Frontal cortex (tissue), 4 donors: Measurements from ENCODE around the gene TEX14. TPM values are rescaled to one million over a fixed set of nuclear protein-coding genes. Genes with fewer than 3 reads are reported as not detected.
"Not testable (repeated sequence)": the region's sequence is repeated elsewhere in the genome, so short reads cannot be mapped to it uniquely, and the experiment has no call there.

Experiments used
- DNase-seq, 2 donors: peaks; one replicate each; pipeline ENCODE4 v3.0.0; 2012; ENCODE audit warnings: low spot score in 2 of 2
- FAIRE-seq: peaks from 2 replicates; lab custom pipeline; 2012; peaks lifted over from hg19 to GRCh38; lab: Jason Lieb, UNC
- total RNA-seq: library from RNA; depleted of rRNA; stranded (reverse); fragments of >200 nt; gene quantifications from one replicate; pipeline ENCODE4 v1.2.3, GENCODE V29; 2014
- donor health status: control.
- donor health status: control.
- donor health status: control.

The TEX14 gene
- total RNA-seq, 1 donor from 2014 or later, result under 0.01 TPM

DNA sequence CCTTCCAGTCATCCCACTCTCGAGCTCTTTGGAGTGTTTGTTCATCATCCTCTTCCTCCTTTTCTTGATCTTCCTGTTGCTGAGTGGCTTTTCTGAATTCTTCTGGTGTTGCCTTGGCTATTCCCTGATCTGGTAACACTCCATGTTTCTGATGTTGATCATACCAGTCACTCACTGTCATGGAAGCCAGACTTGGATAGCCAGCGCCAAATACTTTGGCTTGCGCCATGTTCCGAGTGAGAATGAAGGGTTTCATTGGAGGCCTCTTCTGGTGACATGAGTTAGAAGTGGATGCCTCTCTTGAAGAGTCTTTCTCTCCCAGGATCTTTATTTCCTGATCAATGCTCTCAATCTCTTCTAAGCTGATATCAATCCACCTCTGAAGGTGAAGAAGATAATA, 31.2 kb downstream of the TEX14 start:
- DNase-seq (no peak), FAIRE-seq (no peak)

DNA sequence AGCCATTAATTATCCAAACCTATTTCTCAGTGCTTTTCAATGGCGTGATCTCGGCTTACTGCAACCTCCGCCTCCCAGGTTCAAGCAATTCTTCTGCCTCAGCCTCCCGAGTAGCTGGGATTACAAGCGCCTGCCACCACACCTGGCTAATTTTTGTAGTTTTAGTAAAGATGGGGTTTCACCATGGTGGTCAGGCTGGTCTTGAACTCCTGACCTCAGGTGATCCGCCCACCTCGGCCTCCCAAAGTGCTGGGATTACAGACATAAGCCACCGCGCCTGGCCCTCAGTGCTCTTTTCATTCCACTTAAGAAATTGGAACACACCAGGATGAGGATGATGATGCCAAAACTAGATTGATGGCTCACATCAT, 32.1 kb downstream of the TEX14 start:
- not testable (repeated sequence) for DNase-seq, FAIRE-seq

DNA sequence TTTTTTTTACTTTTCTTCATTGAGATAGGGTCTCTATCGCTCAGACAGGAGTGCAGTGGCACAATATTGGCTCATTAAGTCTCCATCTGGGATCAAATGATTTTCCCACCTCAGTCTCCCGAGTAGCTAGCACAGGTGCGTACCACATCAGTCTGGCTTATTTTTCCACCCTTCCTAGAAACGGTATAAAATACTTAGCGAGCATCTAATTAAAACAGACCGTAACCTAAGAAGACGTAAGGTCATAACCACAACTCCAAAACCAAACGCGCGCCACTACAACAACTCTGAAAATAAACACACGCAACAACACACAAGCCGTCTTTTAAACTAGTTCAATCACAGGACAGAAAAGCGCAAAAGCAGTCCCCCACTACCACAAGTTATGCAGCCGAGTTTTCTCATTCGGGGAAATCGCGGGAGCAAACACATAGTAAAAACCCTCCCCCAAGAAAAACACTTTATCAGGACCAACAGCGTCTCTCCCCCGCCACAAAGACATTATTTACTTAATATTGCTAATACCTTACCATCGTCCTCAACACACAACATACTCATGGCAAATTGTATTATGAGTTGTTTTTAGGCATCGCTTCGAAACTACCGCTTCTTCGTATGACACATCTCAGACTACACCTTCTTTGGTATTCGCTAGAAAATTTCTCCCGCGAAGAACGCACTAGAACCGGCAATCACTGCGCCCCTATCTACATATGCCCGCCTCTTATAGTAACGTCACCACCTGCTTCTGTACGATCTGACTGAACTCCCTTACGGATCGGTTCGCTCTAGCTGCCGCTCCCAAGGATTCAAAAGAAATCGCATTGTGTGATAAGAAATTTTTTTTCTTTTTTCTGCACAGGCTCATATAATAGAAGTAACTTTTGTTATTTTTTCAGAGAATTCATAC, 32.8 kb downstream of the TEX14 start:
- FAIRE-seq (no peak), DNase-seq (peak; percentile 80 to 89)

- not testable (repeated sequence) for DNase-seq, FAIRE-seq
These were observed 33.7 kb downstream of the TEX14 start for GRCh38 chr17:58657962-58658803.

- FAIRE-seq (no peak), DNase-seq (no peak)
These were observed 43.6 kb downstream of the TEX14 start for GRCh38 chr17:58648236-58648635.

GRCh38 chr17:58643147-58643546, 48.7 kb downstream of the TEX14 start:
- DNase-seq (no peak), FAIRE-seq (no peak)

DNA sequence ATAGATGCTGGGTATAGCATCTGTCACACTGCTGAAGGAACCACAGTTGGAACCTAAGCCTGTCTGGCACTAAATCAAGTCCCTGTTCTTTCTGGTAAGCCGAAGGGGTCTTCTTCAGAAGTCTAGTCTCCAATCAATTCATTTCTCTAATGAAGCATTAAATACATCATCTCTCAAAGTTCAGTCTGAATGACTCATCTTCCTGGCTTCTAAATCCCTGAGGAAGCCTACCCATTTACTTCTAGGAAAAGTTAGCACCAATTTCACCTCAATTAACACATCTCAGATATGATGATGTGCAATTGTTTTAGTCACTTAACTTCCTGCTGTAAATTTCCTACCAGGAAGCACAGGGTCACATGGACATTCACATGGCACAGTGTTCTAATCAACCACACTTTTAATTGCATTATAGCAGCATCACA, 49.9 kb downstream of the TEX14 start:
- DNase-seq (no peak), FAIRE-seq (no peak)

GRCh38 chr17:58640202-58640601, 51.6 kb downstream of the TEX14 start:
- no peak for FAIRE-seq
- DNase-seq, result no peak

GRCh38 chr17:58639681-58640080, 52.2 kb downstream of the TEX14 start:
- FAIRE-seq (no peak), DNase-seq (no peak)

- no peak for DNase-seq
- no peak for FAIRE-seq
These were observed 54.8 kb downstream of the TEX14 start for GRCh38 chr17:58637011-58637570.

- DNase-seq (no peak), FAIRE-seq (no peak)
These were observed 59.2 kb downstream of the TEX14 start for GRCh38 chr17:58632324-58633314.

DNA sequence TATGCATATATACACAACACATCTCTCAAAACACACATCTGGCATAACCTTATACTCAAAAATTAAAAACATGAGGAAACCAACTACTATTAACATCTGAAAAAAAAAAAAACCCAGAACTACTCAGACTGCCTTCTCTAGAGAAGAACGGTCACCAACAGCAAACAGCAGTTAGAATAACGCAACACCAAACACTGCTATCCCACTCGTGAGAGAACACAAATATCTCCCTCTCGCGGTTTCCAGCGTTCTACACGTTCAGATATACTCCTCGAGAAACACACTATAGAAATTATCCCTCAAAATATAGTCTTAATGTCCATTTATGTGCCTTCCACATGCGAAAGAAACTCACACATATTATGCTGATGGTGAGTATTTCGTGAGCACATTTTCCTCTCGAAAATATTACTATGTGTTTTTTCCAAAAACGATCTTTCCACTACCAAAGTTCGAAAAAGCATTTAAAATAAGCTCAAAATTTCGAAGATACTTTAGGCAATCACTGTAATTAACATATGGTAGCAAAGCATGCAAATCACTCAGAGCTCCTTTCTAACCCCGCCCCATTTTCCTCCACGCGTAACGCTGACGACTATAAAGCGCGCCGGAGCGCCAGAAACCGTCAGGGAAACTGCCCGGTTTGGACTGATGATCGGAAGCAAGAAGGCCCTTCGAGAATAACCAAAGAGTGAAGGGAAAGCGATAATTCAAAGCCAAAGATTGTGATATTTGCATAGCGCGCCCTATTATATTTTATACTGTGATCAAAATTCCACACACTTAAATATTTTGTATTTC, 60.1 kb downstream of the TEX14 start:
- peak; percentile 64 to 81 for DNase-seq
- FAIRE-seq, result peak; percentile 72

DNA sequence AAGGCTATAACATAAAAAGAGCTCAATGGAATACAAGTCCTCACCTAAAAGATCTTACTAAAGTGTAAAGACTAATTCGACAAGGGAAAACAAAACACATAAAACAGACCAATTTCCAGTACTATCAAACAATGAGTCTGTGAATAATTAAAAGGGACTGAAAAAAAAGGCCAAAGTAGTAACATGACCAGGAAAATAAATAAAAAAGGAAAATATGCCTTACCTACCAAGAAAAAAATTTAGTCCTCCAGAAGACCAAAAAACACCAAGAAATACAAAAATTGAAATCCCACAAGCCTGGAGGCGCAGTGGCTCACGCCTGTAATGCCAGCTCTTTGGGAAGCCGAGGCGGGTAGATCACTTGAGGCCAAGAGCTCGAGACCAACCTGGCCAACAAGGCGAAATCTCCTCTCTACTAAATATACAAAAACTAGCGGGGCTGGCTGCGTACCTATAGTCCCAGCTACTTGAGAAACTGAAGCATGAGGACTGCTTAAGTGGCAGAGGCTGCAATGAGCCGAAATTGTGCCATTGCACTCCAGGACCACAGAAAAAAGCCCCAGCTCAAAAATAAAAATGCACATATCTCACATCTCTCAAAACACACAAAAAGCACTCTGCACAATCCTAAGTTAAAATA, 60.8 kb downstream of the TEX14 start:
- DNase-seq, result no peak

DNA sequence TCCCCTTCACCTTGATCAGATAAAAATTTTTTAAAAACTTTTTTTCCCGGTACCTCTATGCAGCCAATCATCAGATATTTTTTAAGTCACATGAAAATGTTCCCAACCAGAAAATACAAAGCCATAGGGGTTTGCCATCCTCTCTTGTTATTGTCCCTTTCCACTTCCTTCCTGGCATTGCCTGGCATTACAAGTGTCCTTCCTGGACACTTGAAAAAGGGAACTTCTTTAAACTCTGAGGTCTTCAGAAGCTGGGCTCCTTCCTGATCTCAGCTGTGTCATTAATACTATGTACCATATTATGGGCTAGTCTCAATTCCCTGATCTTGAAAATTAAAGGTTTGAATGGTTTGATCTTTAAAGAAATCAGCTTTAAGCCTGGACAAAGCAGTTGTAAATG, 64.9 kb downstream of the TEX14 start:
- no peak for DNase-seq
- FAIRE-seq, result no peak

More for the DNA sequence above, 60.8 kb downstream of the TEX14 start:
- no peak for FAIRE-seq

- DNase-seq (no peak), FAIRE-seq (no peak)
These were observed 67.1 kb downstream of the TEX14 start for GRCh38 chr17:58624751-58625150.

- FAIRE-seq (no peak), DNase-seq (no peak)
These were observed 70.7 kb downstream of the TEX14 start for GRCh38 chr17:58621174-58621573.

- DNase-seq, result no peak
- no peak for FAIRE-seq
These were observed 73.5 kb downstream of the TEX14 start for GRCh38 chr17:58618336-58618735.

- FAIRE-seq (no peak), DNase-seq (no peak)
These were observed 74.3 kb downstream of the TEX14 start for GRCh38 chr17:58617563-58617962.
